Pancreas (tissue), 10 donors: ENCODE measurements around the gene PRSS38. TPM values are rescaled to one million over a fixed set of nuclear protein-coding genes. Genes with fewer than 3 reads are reported as not detected.

ENCODE experiments used
- ATAC-seq, 4 donors: fragments of 200-7000 bp; cut with Tn5 transposase; one replicate each; pipeline versions ENCODE4 v1.8.0 to v1.9.1; 2020; ENCODE audit warnings: mild to moderate bottlenecking in 4 of 4, moderate library complexity in 4 of 4
- DNase-seq, 6 donors: peaks; one replicate each; pipeline ENCODE4 v3.0.0-alpha.2; 2020
- FAIRE-seq: peaks from 2 replicates; lab custom pipeline; 2012; peaks lifted over from hg19 to GRCh38; lab: Jason Lieb, UNC
- H3K27ac ChIP-seq, 4 donors: fragments of 200-600 bp; sonication (generic); 1 replicate in 3 of 4; 2 replicates in 1 of 4; pipeline versions ENCODE4 v1.5.0 to v1.8.0; 2020
- H3K27me3 ChIP-seq, 4 donors: fragments of 200-600 bp; one replicate each; pipeline ENCODE4 v1.8.0; 2021
- H3K36me3 ChIP-seq, 3 donors: fragments of 200-600 bp; sonication (generic) in 1 of 3; one replicate each; pipeline versions ENCODE4 v1.5.0 to v1.8.0; 2020 to 2021
- H3K4me1 ChIP-seq, 3 donors: fragments of 200-600 bp; one replicate each; pipeline ENCODE4 v1.8.0; 2021
- H3K4me3 ChIP-seq, 4 donors: fragments of 200-600 bp; sonication (generic) in 2 of 4; one replicate each; pipeline versions ENCODE4 v1.5.0 to v1.8.0; 2020 to 2021
- H3K9me3 ChIP-seq, 4 donors: fragments of 200-600 bp; one replicate each; pipeline ENCODE4 v1.8.0; 2021
- CTCF ChIP-seq, 4 donors: fragments of 200-600 bp; sonication (generic) in 3 of 4; IDR thresholded peaks; one replicate each; pipeline versions ENCODE4 v1.5.0 to v1.8.0; 2021; ENCODE audit warnings: antibody characterized with exemption in 4 of 4
- WGBS, 2 donors: extraction: QIAGEN DNeasy Blood & Tissue Kit; methylation state at CpG; one replicate each; pipeline ENCODE4 v1.1.7; 2013; 5-methylcytosine and 5-hydroxymethylcytosine counted together
- intact Hi-C, 3 donors: fragments of 100-400 bp; cut with DNase I; formaldehyde crosslinking; loops; one replicate each; pipeline versions ENCODE4 v1.11.1 to v1.14.2; 2022
- polyA plus RNA-seq, 2 donors: library from polyadenylated mRNA; stranded (reverse); fragments of 200-250 nt; gene quantifications; one replicate each; pipeline ENCODE4 v1.2.3, GENCODE V29; 2013
- total RNA-seq, 6 donors: library from RNA; stranded (reverse); fragmentation: NEBNext Ultra II Directional in 4 of 6; extraction: Animal tissue kit (Norgen Biotek cat#: 25700) in 4 of 6; gene quantifications; one replicate each; pipeline versions ENCODE4 v1.2.1 to v1.2.4, GENCODE V29; 2021 to 2023
- donor health status: healthy with polysubstance abuse.
- donor health status: DM: no; HTN: no; CAD: no; lungs with moderate emphysema.
- donor health status: DM: no; HTN: no; CAD: no.
- donor health status: control.
- donor health status: control.
- donor health status: Bipolar disorder and iron deficiency.
- donor health status: DM: yes; HTN: yes; CAD: no.
- donor health status: DM: no; HTN: no; CAD: no.
- donor health status: DM: no; HTN: no; CAD: no.
- donor health status: DM: yes; HTN: yes; CAD: no.

PRSS38 gene
- total and polyA plus RNA-seq, 8 donors = not detected

- Histone ChIP-seq H3K9me3 (no peaks in the 10 kb centered on the region), H3K27ac (no peak overlapping the region), H3K27me3 (no peaks in the 10 kb centered on the region), H3K36me3 (no peaks in the 10 kb centered on the region), H3K4me1 (no peaks in the 10 kb centered on the region), H3K4me3 (no peak overlapping the region)
- ATAC-seq = no peak
- WGBS, 2 donors = 71 to 80% methylated on average over 4 of the region's 4 CpGs
- no peak for FAIRE-seq
- DNase-seq = no peak
- no peak for TF ChIP-seq CTCF (IDR thresholded peaks at IDR 0.05)
- intact Hi-C loops = no loop called here
These were observed 65.0 kb downstream of the PRSS38 start for GRCh38 chr1:227880342-227880924.

- no peaks in the 10 kb centered on the region for H3K27me3 ChIP-seq
- WGBS, 2 donors = 80 to 83% methylated on average over 9 of the region's 9 CpGs
- H3K4me1 ChIP-seq = no peaks in the 10 kb centered on the region
- H3K9me3 ChIP-seq = no peaks in the 10 kb centered on the region
- no peak overlapping the region for H3K27ac ChIP-seq
- H3K36me3 ChIP-seq = no peaks in the 10 kb centered on the region
- DNase-seq = peak in 1 of 6 donors; percentile 46
- no peak for TF ChIP-seq CTCF (IDR thresholded peaks at IDR 0.05)
- intact Hi-C loops = no loop called here
- no peak for ATAC-seq
- FAIRE-seq = no peak
- H3K4me3 ChIP-seq = no peak overlapping the region
These were observed 67.6 kb downstream of the PRSS38 start for GRCh38 chr1:227883073-227883520.

- FAIRE-seq (no peak), ATAC-seq (no peak), DNase-seq (peak in 1 of 6 donors; percentile 51)
- Histone ChIP-seq H3K9me3 (no peaks in the 10 kb centered on the region), H3K4me3 (no peak overlapping the region), H3K4me1 (no peaks in the 10 kb centered on the region), H3K36me3 (no peaks in the 10 kb centered on the region), H3K27ac (no peak overlapping the region), H3K27me3 (no peaks in the 10 kb centered on the region)
- intact Hi-C loops = no loop called here
- TF ChIP-seq CTCF (IDR thresholded peaks at IDR 0.05) = no peak
- whole genome bisulfite sequencing, 2 donors = 83 to 91% methylated on average over 15 of the region's 15 CpGs
These were observed 68.3 kb downstream of the PRSS38 start for GRCh38 chr1:227883641-227884301.

GRCh38 chr1:227884370-227885134, 69.1 kb downstream of the PRSS38 start:
- no peaks in the 10 kb centered on the region for H3K4me1 ChIP-seq
- 76 to 82% methylated on average over 15 of the region's 15 CpGs for WGBS, 2 donors
- intact Hi-C loops = no loop called here
- H3K4me3 ChIP-seq = no peak overlapping the region
- H3K27me3 ChIP-seq = no peaks in the 10 kb centered on the region
- DNase-seq (peak in 2 of 6 donors; percentile 6 to 56), ATAC-seq (no peak), FAIRE-seq (no peak)
- no peaks in the 10 kb centered on the region for H3K36me3 ChIP-seq
- TF ChIP-seq CTCF (IDR thresholded peaks at IDR 0.05) = no peak
- no peak overlapping the region for H3K27ac ChIP-seq
- H3K9me3 ChIP-seq = no peaks in the 10 kb centered on the region
